IMR-90 (cell line): ENCODE measurements around the gene GPR158. TPM values are rescaled to one million over a fixed set of nuclear protein-coding genes. Genes with fewer than 3 reads are reported as not detected.

Experiments
- ATAC-seq: fragments of 200-7000 bp; cut with Tn5 transposase; 2 replicates; pipeline ENCODE4 v1.9.1; 2020; ENCODE audit warnings: low read depth, mild to moderate bottlenecking, moderate library complexity
- BruUV-seq: library from RNA; stranded (reverse); fragments of 400-500 nt; replicated peaks from 2 replicates; lab custom pipeline; 2021; lab: Mats Ljungman, UMichigan
- CTCF ChIA-PET: fragments of 300-600 bp; formaldehyde crosslinking; extraction: SDS; loops from one replicate; lab custom pipeline; 2021; ENCODE audit warnings: antibody characterized with exemption; lab: Yijun Ruan, JAX
- POLR2A ChIA-PET: fragments of 300-600 bp; sonication (Branson Sonifier 250); formaldehyde crosslinking; loops from one replicate; lab custom pipeline; 2022; ENCODE audit warnings: antibody characterized with exemption; ENCODE audit not compliant: unreplicated experiment; lab: Charles Lee
- DNase-seq: peaks from one replicate; pipeline ENCODE4 v3.0.0; 2013
- H2AFZ ChIP-seq: replicated peaks from 2 replicates; pipeline ENCODE3; 2013; ENCODE audit warnings: low read length, mild to moderate bottlenecking; ENCODE audit not compliant: poor library complexity
- H2AK5ac ChIP-seq: 2 replicates; pipeline ENCODE4 v1.6.1; 2013; ENCODE audit warnings: low read depth, low read length, inconsistent platforms
- H2AK9ac ChIP-seq: replicated peaks from 2 replicates; pipeline ENCODE3; 2013; ENCODE audit warnings: mild to moderate bottlenecking, low read depth, low read length, moderate library complexity; ENCODE audit not compliant: poor library complexity
- H2BK120ac ChIP-seq: 2 replicates; pipeline ENCODE4 v1.6.1; 2013; ENCODE audit warnings: low read depth, low read length, inconsistent platforms
- H2BK15ac ChIP-seq: 3 replicates; pipeline ENCODE4 v1.6.1; 2013; ENCODE audit warnings: low read depth, low read length, inconsistent platforms
- H2BK20ac ChIP-seq: 2 replicates; pipeline ENCODE4 v1.6.1; 2013; ENCODE audit warnings: low read depth, mild to moderate bottlenecking, inconsistent platforms, low read length, moderate library complexity
- H2BK5ac ChIP-seq: 2 replicates; pipeline ENCODE4 v1.6.1; 2013; ENCODE audit warnings: mild to moderate bottlenecking, low read depth, low read length, inconsistent platforms; ENCODE audit not compliant: poor library complexity, severe bottlenecking
- H3K14ac ChIP-seq: replicated peaks from 2 replicates; pipeline ENCODE4 v1.6.1; 2013; ENCODE audit warnings: low read depth, low read length, inconsistent platforms
- H3K18ac ChIP-seq: 2 replicates; pipeline ENCODE4 v1.6.1; 2013; ENCODE audit warnings: low read depth, low read length, control low read depth
- H3K23ac ChIP-seq: 2 replicates; pipeline ENCODE4 v1.6.1; 2013; ENCODE audit warnings: low read depth, low read length, inconsistent platforms
- H3K27ac ChIP-seq: 2 replicates; pipeline ENCODE4 v1.5.1; 2013; ENCODE audit warnings: mild to moderate bottlenecking, control low read depth, low read length; ENCODE audit not compliant: insufficient read depth
- H3K27me3 ChIP-seq: 2 replicates; pipeline ENCODE4 v1.6.1; 2013; ENCODE audit warnings: low read length; ENCODE audit not compliant: control insufficient read depth, insufficient read depth
- H3K36me3 ChIP-seq: 2 replicates; pipeline ENCODE4 v1.6.1; 2013; ENCODE audit warnings: low read length, mixed read lengths; ENCODE audit not compliant: control insufficient read depth, insufficient read depth
- H3K4ac ChIP-seq: 2 replicates; pipeline ENCODE4 v1.6.1; 2013; ENCODE audit warnings: low read depth, low read length, inconsistent platforms
- H3K4me1 ChIP-seq: 2 replicates; pipeline ENCODE4 v1.6.1; 2013; ENCODE audit warnings: low read length, mixed read lengths; ENCODE audit not compliant: control insufficient read depth, insufficient read depth
- H3K4me2 ChIP-seq: 2 replicates; pipeline ENCODE4 v1.6.1; 2013; ENCODE audit warnings: low read depth, mild to moderate bottlenecking, control low read depth, low read length, moderate library complexity
- H3K4me3 ChIP-seq: 2 replicates; pipeline ENCODE4 v1.5.1; 2013; ENCODE audit warnings: low read depth, mild to moderate bottlenecking, control low read depth, low read length, moderate library complexity; ENCODE audit not compliant: insufficient read depth
- H3K56ac ChIP-seq: 2 replicates; pipeline ENCODE4 v1.6.1; 2013; ENCODE audit warnings: low read length, inconsistent platforms; ENCODE audit not compliant: insufficient read depth; ENCODE audit errors: extremely low read depth
- H3K79me1 ChIP-seq, 2 experiments: 2 replicates each; pipeline ENCODE4 v1.6.1; 2013; ENCODE audit warnings: low read length in 2 of 2, inconsistent platforms in 1 of 2, low read depth in 1 of 2
- H3K9ac ChIP-seq: 2 replicates; pipeline ENCODE4 v1.6.1; 2013; ENCODE audit warnings: low read depth, low read length, control low read depth
- H3K9me1 ChIP-seq: 2 replicates; pipeline ENCODE4 v1.6.1; 2013; ENCODE audit warnings: low read length, inconsistent platforms; ENCODE audit not compliant: insufficient read depth
- H3K9me3 ChIP-seq: 2 replicates; pipeline ENCODE4 v1.6.1; 2013; ENCODE audit warnings: low read length; ENCODE audit not compliant: control insufficient read depth, insufficient read depth
- H4K20me1 ChIP-seq: 2 replicates; pipeline ENCODE4 v1.6.1; 2013; ENCODE audit warnings: low read length, inconsistent platforms; ENCODE audit not compliant: insufficient read depth
- H4K5ac ChIP-seq: 2 replicates; pipeline ENCODE4 v1.6.1; 2013; ENCODE audit warnings: mild to moderate bottlenecking, low read depth, low read length, control low read depth
- H4K8ac ChIP-seq, 2 experiments: 2 replicates each; pipeline ENCODE4 v1.6.1; 2013; ENCODE audit warnings: low read depth in 2 of 2, low read length in 2 of 2, control low read depth in 1 of 2, inconsistent platforms in 1 of 2
- H4K91ac ChIP-seq: 2 replicates; pipeline ENCODE4 v1.6.1; 2013; ENCODE audit warnings: low read depth, low read length, inconsistent platforms; ENCODE audit not compliant: insufficient read depth
- BHLHE40 ChIP-seq: fragments of 150-350 bp; IDR thresholded peaks from 2 replicates; pipeline ENCODE4 v1.6.1; 2016; ENCODE audit warnings: mild to moderate bottlenecking, low read depth, low read length
- CEBPB ChIP-seq: IDR thresholded peaks from 2 replicates; pipeline ENCODE4 v1.6.1; 2012; ENCODE audit warnings: low read depth, low read length, improper control_type of control experiment
- CHD1 ChIP-seq: IDR thresholded peaks from 2 replicates; pipeline ENCODE4 v1.6.1; 2012; ENCODE audit warnings: low read depth, low read length, improper control_type of control experiment
- FOS ChIP-seq: fragments of 150-350 bp; IDR thresholded peaks from 2 replicates; pipeline ENCODE4 v1.6.1; 2016; ENCODE audit warnings: low read depth, low read length
- MAFK ChIP-seq: IDR thresholded peaks from 2 replicates; pipeline ENCODE4 v1.6.1; 2012; ENCODE audit warnings: low read depth, low read length, improper control_type of control experiment
- MAZ ChIP-seq: IDR thresholded peaks from 2 replicates; pipeline ENCODE4 v1.6.1; 2012; ENCODE audit warnings: low read depth, mild to moderate bottlenecking, low read length, improper control_type of control experiment, moderate library complexity, borderline replicate concordance
- MXI1 ChIP-seq: IDR thresholded peaks from 2 replicates; pipeline ENCODE4 v1.6.1; 2012; ENCODE audit warnings: low read depth, mild to moderate bottlenecking, low read length, moderate library complexity, borderline replicate concordance
- NFE2L2 ChIP-seq: fragments of 150-350 bp; IDR thresholded peaks from 2 replicates; pipeline ENCODE4 v1.6.1; 2016; ENCODE audit warnings: low read depth, mild to moderate bottlenecking, low read length
- POLR2A ChIP-seq: IDR thresholded peaks from 2 replicates; pipeline ENCODE4 v1.6.1; 2012; ENCODE audit warnings: mild to moderate bottlenecking, low read depth, low read length
- RAD21 ChIP-seq: IDR thresholded peaks from 2 replicates; pipeline ENCODE4 v1.6.1; 2012; ENCODE audit warnings: low read length, improper control_type of control experiment
- RCOR1 ChIP-seq: IDR thresholded peaks from 2 replicates; pipeline ENCODE4 v1.6.1; 2012; ENCODE audit warnings: mild to moderate bottlenecking, low read length, improper control_type of control experiment; ENCODE audit not compliant: insufficient replicate concordance
- RFX5 ChIP-seq: IDR thresholded peaks from 2 replicates; pipeline ENCODE4 v1.8.0; 2012; ENCODE audit warnings: low read depth, mild to moderate bottlenecking, low read length, moderate library complexity
- SMC3 ChIP-seq: fragments of 150-350 bp; IDR thresholded peaks from 2 replicates; pipeline ENCODE4 v1.6.1; 2016; ENCODE audit warnings: low read depth, mild to moderate bottlenecking, antibody characterized with exemption, low read length, moderate library complexity
- USF2 ChIP-seq: fragments of 150-350 bp; IDR thresholded peaks from 2 replicates; pipeline ENCODE4 v1.6.1; 2017; ENCODE audit warnings: mild to moderate bottlenecking, antibody characterized with exemption, low read length, low read depth
- WGBS, 2 experiments: methylation state at CpG; one replicate each; pipeline versions ENCODE4 v1.1.5 to v1.1.7; 2013; ENCODE audit warnings: missing lambda C conversion rate in 2 of 2; ENCODE audit not compliant: insufficient read length in 1 of 2; ENCODE audit errors: extremely low coverage in 2 of 2; 5-methylcytosine and 5-hydroxymethylcytosine counted together
- dilution Hi-C: fragments of 300-500 bp; cut with HindIII; formaldehyde crosslinking; loops from one replicate; pipeline ENCODE4 v1.14.3; 2018; ENCODE audit warnings: low sequenced_read_pairs; ENCODE audit not compliant: unreplicated experiment
- in situ Hi-C: fragments of 300-500 bp; cut with MboI; formaldehyde crosslinking; loops from 3 replicates; pipeline ENCODE4 v1.14.3; 2019; ENCODE audit warnings: low sequenced_read_pairs, inconsistent platforms, mixed read lengths
- intact Hi-C: fragments of 100-400 bp; cut with micrococcal nuclease; formaldehyde crosslinking; loops from 2 replicates; pipeline ENCODE4 v1.10.0; 2022
- polyA plus RNA-seq, 3 experiments: library from polyadenylated mRNA; depleted of rRNA; stranded (reverse); fragments of >200 nt; gene quantifications; 2 replicates each; pipeline ENCODE4 v1.2.3, GENCODE V29; 2012; ENCODE audit warnings: low replicate concordance in 1 of 3
- total RNA-seq: library from RNA; depleted of rRNA; stranded (reverse); fragments of >200 nt; gene quantifications from 2 replicates; pipeline ENCODE4 v1.2.3, GENCODE V29; 2012
- TF ChIP-seq, protein P1 (sequence below): fragments of 150-350 bp; IDR thresholded peaks from 2 replicates; pipeline ENCODE4 v1.6.1; 2016; ENCODE audit warnings: low read depth, mild to moderate bottlenecking, low read length, moderate library complexity, borderline replicate concordance
- TF ChIP-seq, protein P2 (sequence below): conservative IDR thresholded peaks from 2 replicates; pipeline ENCODE4 v1.5.1; 2012; ENCODE audit warnings: mild to moderate bottlenecking, low read depth, low read length, improper control_type of control experiment

The GPR158 gene
- total and polyA plus RNA-seq, 2 of the 4 experiments (the other 2 are of a cell fraction), result not detected

DNA sequence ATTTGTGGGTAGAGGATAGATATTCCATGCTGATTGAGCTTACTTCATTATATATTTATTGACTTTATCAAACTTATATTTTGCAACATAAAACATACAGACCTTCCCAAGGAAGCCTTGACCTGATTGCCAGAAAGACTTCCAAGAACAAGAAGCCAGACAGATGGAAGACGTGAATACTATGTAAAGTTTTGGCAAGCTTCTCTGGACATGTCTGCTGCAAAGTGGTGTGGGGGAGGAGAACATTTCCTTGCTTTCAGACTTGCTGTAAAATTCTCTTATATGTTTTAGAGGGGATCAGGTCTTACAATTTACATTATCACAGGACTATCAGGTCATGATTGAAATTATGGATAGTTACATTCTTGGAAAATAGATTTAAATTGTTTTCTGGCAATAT is 23.4 kb downstream of the GPR158 start:
- POLR2A ChIA-PET, result no interaction called here
- H3K4ac ChIP-seq, result no peak overlapping the region
- no peak overlapping the region for H2AK9ac ChIP-seq
- H2AFZ ChIP-seq, result no peak overlapping the region
- no peak for ATAC-seq
- TF ChIP-seq MAZ (no peak), CHD1 (no peak), RCOR1 (no peak), FOS (no peak), RFX5 (no peak), RAD21 (no peak), MXI1 (no peak), NFE2L2 (no peak), POLR2A (no peak), CEBPB (no peak), BHLHE40 (no peak), MAFK (no peak), SMC3 (no peak), USF2 (no peak)
- TF ChIP-seq, protein P1, sequence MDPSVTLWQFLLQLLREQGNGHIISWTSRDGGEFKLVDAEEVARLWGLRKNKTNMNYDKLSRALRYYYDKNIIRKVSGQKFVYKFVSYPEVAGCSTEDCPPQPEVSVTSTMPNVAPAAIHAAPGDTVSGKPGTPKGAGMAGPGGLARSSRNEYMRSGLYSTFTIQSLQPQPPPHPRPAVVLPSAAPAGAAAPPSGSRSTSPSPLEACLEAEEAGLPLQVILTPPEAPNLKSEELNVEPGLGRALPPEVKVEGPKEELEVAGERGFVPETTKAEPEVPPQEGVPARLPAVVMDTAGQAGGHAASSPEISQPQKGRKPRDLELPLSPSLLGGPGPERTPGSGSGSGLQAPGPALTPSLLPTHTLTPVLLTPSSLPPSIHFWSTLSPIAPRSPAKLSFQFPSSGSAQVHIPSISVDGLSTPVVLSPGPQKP, result no peak
- TF ChIP-seq, protein P2, sequence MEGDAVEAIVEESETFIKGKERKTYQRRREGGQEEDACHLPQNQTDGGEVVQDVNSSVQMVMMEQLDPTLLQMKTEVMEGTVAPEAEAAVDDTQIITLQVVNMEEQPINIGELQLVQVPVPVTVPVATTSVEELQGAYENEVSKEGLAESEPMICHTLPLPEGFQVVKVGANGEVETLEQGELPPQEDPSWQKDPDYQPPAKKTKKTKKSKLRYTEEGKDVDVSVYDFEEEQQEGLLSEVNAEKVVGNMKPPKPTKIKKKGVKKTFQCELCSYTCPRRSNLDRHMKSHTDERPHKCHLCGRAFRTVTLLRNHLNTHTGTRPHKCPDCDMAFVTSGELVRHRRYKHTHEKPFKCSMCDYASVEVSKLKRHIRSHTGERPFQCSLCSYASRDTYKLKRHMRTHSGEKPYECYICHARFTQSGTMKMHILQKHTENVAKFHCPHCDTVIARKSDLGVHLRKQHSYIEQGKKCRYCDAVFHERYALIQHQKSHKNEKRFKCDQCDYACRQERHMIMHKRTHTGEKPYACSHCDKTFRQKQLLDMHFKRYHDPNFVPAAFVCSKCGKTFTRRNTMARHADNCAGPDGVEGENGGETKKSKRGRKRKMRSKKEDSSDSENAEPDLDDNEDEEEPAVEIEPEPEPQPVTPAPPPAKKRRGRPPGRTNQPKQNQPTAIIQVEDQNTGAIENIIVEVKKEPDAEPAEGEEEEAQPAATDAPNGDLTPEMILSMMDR, result no peak
- no peak overlapping the region for H3K18ac ChIP-seq
- H4K20me1 ChIP-seq, result no peaks in the 10 kb centered on the region
- H3K14ac ChIP-seq, result no peak overlapping the region
- no peak overlapping the region for H3K9ac ChIP-seq
- intact Hi-C loops, result no loop called here
- in situ Hi-C loops, result no loop called here
- no peak overlapping the region for H2BK120ac ChIP-seq
- H2AK5ac ChIP-seq, result no peak overlapping the region
- no peaks in the 10 kb centered on the region for H3K79me1 ChIP-seq
- no peak overlapping the region for H2BK15ac ChIP-seq
- H3K9me1 ChIP-seq, result no peaks in the 10 kb centered on the region
- H3K4me2 ChIP-seq, result no peak overlapping the region
- H3K4me1 ChIP-seq, result no peaks in the 10 kb centered on the region
- dilution Hi-C loops, result no loop called here
- no peak overlapping the region for H2BK5ac ChIP-seq
- H3K27ac ChIP-seq, result no peak overlapping the region
- H4K5ac ChIP-seq, result no peak overlapping the region
- peaks cover 2% of the 10 kb centered on the region; the same call in 1 of the 2 replicates for H3K9me3 ChIP-seq
- H3K36me3 ChIP-seq, result no peaks in the 10 kb centered on the region
- no peak overlapping the region for H3K56ac ChIP-seq
- no peak overlapping the region for H4K91ac ChIP-seq
- CTCF ChIA-PET, result no interaction called here
- no peak overlapping the region for H4K8ac ChIP-seq
- no peaks in the 10 kb centered on the region for H3K27me3 ChIP-seq
- H3K23ac ChIP-seq, result no peak overlapping the region
- no CpG with 5 or more reads among the region's 1 CpG for WGBS, 2 experiments
- DNase-seq, result no peak
- no TSS peak for BruUV-seq
- H2BK20ac ChIP-seq, result no peak overlapping the region
- no peak overlapping the region for H3K4me3 ChIP-seq
